Measurements from ENCODE around the gene ADCY9. TPM values are rescaled to one million over a fixed set of nuclear protein-coding genes. Genes with fewer than 3 reads are reported as not detected.

ADCY9 gene
- 18.3 and 21.0 TPM in 2 replicates for total RNA-seq (2014; rRNA removed; shearing (Covaris generic))
- 1.8 and 2.2 TPM in 2 replicates for polyA plus RNA-seq (2016; fragmentation: Nextera tagmentation; extraction: Ambion mirVana)
- long read RNA-seq, partial matches to known transcripts: 0 of 1 reads
- long read RNA-seq, other reads (novel, unspliced or antisense): 1 of 1 reads

- H2AFZ ChIP-seq: peak within 1 kb of the TSS; percentile 97
- no peak within 1 kb of the TSS for H3K27ac Mint-ChIP-seq
Observed at GRCh38 chr16:4116325-4117249, at the start of gene ADCY9. ADCY9 (minus strand) TSS chr16:4116442; CDS start chr16:4115442, 1,000 bp downstream.

GRCh38 chr16:4160658-4161430, 44.6 kb upstream of the ADCY9 start:
- Mint-ChIP-seq H3K4me1 (no peaks in the 10 kb centered on the region), H3K36me3 (ENCODE audit: low read depth) (no peaks in the 10 kb centered on the region), H3K27ac (no peak overlapping the region), H3K27me3 (ENCODE audit: insufficient read depth, low read depth, poor library complexity) (peaks cover 3% of the 10 kb centered on the region), H3K9me3 (no peaks in the 10 kb centered on the region), H3K4me3 (no peak overlapping the region)
- ATAC-seq: no peak
- no peaks in the 10 kb centered on the region for H3K79me2 ChIP-seq (replicated peaks; ENCODE audit: insufficient read depth)
- H3K27me3 ChIP-seq (ENCODE audit: insufficient read depth): no peaks in the 10 kb centered on the region
- no peak overlapping the region for H3K27ac ChIP-seq (ENCODE audit: low read depth)
- TF ChIP-seq CTCF (conservative IDR thresholded peaks at IDR 0.05; ENCODE audit: low read depth in 2 of 2): peak; percentile 38 to 46
- no peak for TF ChIP-seq POLR2AphosphoS5 (IDR thresholded peaks at IDR 0.05; ENCODE audit: low read depth)
- no peaks in the 10 kb centered on the region for H3K36me3 ChIP-seq (ENCODE audit: insufficient read depth)
- no peaks in the 10 kb centered on the region for H3K9me2 ChIP-seq (ENCODE audit: insufficient read depth)
- no peak overlapping the region for H3K4me3 ChIP-seq
- no peak for DNase-seq (ENCODE audit: low spot score)
- no peaks in the 10 kb centered on the region for H4K20me1 ChIP-seq (replicated peaks; ENCODE audit: insufficient read depth)
- no peaks in the 10 kb centered on the region for H3K4me1 ChIP-seq (ENCODE audit: insufficient read depth)
- 0 out of 2 replicates have a peak, but pooled peaks cover 2% of the 10 kb centered on the region for H3F3A ChIP-seq (replicated peaks; ENCODE audit: low read depth)
- no peak overlapping the region for H2AFZ ChIP-seq
- no peak overlapping the region for H3K4me2 ChIP-seq

More at GRCh38 chr16:4116325-4117249, at the start of gene ADCY9:
- Histone ChIP-seq H3K27ac (ENCODE audit: low read depth) (no peak within 1 kb of the TSS), H3K4me1 (ENCODE audit: insufficient read depth) (peaks cover 16% of the 10 kb centered on the region; the same call in 1 of the 2 replicates), H3K27me3 (ENCODE audit: insufficient read depth) (peaks cover 31% of the 10 kb centered on the region), H3K4me2 (peak within 1 kb of the TSS; percentile 92), H4K20me1 (replicated peaks; ENCODE audit: insufficient read depth) (0 out of 2 replicates have a peak, but pooled peaks cover 5% of the 10 kb centered on the region), H3K4me3 (peak within 1 kb of the TSS; percentile 75), H3F3A (replicated peaks; ENCODE audit: low read depth) (0 out of 2 replicates have a peak, but pooled peaks cover 5% of the 10 kb centered on the region), H3K36me3 (ENCODE audit: insufficient read depth) (no peaks in the 10 kb centered on the region), H3K79me2 (replicated peaks; ENCODE audit: insufficient read depth) (peaks cover 3% of the 10 kb centered on the region; the same call in 1 of the 2 replicates), H3K9me2 (ENCODE audit: insufficient read depth) (no peaks in the 10 kb centered on the region)
- Mint-ChIP-seq H3K9me3 (no peaks in the 10 kb centered on the region; the same call in 2 of the 3 replicates), H3K4me1 (peaks cover 26% of the 10 kb centered on the region), H3K27me3 (ENCODE audit: insufficient read depth, low read depth, poor library complexity) (peaks cover 8% of the 10 kb centered on the region), H3K36me3 (ENCODE audit: low read depth) (no peaks in the 10 kb centered on the region; the same call in 2 of the 3 replicates), H3K4me3 (peak within 1 kb of the TSS; percentile 74)
- TF ChIP-seq POLR2AphosphoS5 (IDR thresholded peaks at IDR 0.05; ENCODE audit: low read depth) (peak; percentile 54), CREB1 (CRISPR knock-in tag; IDR thresholded peaks at IDR 0.05; ENCODE audit: low read depth) (no peak), CTCF (conservative IDR thresholded peaks at IDR 0.05; ENCODE audit: low read depth in 2 of 2) (0 out of 4 replicates have a peak, but pooled peaks of 1 of the 2 experiments have one; percentile 13)
- peak; percentile 91 for DNase-seq (ENCODE audit: low spot score)
- ATAC-seq: peak; percentile 54

All from GM23338 (cell line).